Measurements from ENCODE around the gene LBP. TPM values are rescaled to one million over a fixed set of nuclear protein-coding genes. Genes with fewer than 3 reads are reported as not detected.

LBP gene
- total RNA-seq, 1 experiment from 2014 or later = 0.15 TPM

DNA sequence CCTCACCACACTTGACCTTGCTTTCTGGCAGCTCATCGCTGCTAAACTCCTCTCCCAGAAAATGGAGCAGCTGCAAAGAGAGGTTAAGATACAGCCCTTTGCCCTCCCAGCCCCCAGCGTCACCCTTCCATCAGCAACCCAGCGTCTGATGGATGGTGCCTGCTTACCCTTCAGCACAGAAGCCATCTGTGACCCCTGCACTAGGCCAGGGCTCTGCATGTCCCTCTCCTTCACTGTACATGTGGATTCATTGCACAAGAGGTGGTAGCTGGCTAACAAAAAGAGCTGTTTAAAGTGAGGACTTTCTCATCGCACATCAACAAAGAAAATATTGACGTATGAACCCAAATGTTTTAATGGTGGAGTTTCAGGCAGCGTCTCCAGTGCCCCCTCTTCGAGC is 12.3 kb downstream of the LBP start:
- in situ Hi-C loops (cut with HindIII; ENCODE audit: low pct_unique_long_range_greater_than_20kb, low sequenced_read_pairs) (no loop called here), intact Hi-C loops (cut with micrococcal nuclease; ENCODE audit: unreplicated experiment) (no loop called here)
- Histone ChIP-seq H3K27me3 (ENCODE audit: control insufficient read depth, insufficient read depth, low read length) (no peaks in the 10 kb centered on the region), H3K4me1 (ENCODE audit: control insufficient read depth, insufficient read depth, low read length) (no peaks in the 10 kb centered on the region), H3K27ac (ENCODE audit: low read length) (no peak overlapping the region), H3K4me3 (ENCODE audit: low read depth in 2 of 2, low read length in 2 of 2) (no peak overlapping the region), H3K36me3 (ENCODE audit: control insufficient read depth, insufficient read depth, low read length) (no peaks in the 10 kb centered on the region), H3K9me3 (ENCODE audit: control insufficient read depth, insufficient read depth, low read depth, low read length) (no peaks in the 10 kb centered on the region)
- no peak for TF ChIP-seq SIN3A (IDR thresholded peaks at IDR 0.05; ENCODE audit: borderline replicate concordance, insufficient read depth, low read depth, low read length)
- TF ChIP-seq POLR2AphosphoS5 (IDR thresholded peaks at IDR 0.05; ENCODE audit: low read depth, low read length) = no peak
- TF ChIP-seq, protein P1, sequence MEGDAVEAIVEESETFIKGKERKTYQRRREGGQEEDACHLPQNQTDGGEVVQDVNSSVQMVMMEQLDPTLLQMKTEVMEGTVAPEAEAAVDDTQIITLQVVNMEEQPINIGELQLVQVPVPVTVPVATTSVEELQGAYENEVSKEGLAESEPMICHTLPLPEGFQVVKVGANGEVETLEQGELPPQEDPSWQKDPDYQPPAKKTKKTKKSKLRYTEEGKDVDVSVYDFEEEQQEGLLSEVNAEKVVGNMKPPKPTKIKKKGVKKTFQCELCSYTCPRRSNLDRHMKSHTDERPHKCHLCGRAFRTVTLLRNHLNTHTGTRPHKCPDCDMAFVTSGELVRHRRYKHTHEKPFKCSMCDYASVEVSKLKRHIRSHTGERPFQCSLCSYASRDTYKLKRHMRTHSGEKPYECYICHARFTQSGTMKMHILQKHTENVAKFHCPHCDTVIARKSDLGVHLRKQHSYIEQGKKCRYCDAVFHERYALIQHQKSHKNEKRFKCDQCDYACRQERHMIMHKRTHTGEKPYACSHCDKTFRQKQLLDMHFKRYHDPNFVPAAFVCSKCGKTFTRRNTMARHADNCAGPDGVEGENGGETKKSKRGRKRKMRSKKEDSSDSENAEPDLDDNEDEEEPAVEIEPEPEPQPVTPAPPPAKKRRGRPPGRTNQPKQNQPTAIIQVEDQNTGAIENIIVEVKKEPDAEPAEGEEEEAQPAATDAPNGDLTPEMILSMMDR (IDR thresholded peaks at IDR 0.05) = no peak
- TF ChIP-seq, protein P2, sequence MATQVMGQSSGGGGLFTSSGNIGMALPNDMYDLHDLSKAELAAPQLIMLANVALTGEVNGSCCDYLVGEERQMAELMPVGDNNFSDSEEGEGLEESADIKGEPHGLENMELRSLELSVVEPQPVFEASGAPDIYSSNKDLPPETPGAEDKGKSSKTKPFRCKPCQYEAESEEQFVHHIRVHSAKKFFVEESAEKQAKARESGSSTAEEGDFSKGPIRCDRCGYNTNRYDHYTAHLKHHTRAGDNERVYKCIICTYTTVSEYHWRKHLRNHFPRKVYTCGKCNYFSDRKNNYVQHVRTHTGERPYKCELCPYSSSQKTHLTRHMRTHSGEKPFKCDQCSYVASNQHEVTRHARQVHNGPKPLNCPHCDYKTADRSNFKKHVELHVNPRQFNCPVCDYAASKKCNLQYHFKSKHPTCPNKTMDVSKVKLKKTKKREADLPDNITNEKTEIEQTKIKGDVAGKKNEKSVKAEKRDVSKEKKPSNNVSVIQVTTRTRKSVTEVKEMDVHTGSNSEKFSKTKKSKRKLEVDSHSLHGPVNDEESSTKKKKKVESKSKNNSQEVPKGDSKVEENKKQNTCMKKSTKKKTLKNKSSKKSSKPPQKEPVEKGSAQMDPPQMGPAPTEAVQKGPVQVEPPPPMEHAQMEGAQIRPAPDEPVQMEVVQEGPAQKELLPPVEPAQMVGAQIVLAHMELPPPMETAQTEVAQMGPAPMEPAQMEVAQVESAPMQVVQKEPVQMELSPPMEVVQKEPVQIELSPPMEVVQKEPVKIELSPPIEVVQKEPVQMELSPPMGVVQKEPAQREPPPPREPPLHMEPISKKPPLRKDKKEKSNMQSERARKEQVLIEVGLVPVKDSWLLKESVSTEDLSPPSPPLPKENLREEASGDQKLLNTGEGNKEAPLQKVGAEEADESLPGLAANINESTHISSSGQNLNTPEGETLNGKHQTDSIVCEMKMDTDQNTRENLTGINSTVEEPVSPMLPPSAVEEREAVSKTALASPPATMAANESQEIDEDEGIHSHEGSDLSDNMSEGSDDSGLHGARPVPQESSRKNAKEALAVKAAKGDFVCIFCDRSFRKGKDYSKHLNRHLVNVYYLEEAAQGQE (IDR thresholded peaks at IDR 0.05; ENCODE audit: insufficient read depth in 1 of 2, low read depth in 2 of 2, low read length in 1 of 2) = no peak
- no peak for TF ChIP-seq TCF7L2 (IDR thresholded peaks at IDR 0.05; ENCODE audit: low read depth, low read length)
- ChIA-PET POLR2A (no interaction called here), CTCF (no interaction called here)
- no TSS peak for BruUV-seq (replicated peaks)
- ATAC-seq (no peak), DNase-seq (ENCODE audit: low read depth, low spot score) (no peak)

DNA sequence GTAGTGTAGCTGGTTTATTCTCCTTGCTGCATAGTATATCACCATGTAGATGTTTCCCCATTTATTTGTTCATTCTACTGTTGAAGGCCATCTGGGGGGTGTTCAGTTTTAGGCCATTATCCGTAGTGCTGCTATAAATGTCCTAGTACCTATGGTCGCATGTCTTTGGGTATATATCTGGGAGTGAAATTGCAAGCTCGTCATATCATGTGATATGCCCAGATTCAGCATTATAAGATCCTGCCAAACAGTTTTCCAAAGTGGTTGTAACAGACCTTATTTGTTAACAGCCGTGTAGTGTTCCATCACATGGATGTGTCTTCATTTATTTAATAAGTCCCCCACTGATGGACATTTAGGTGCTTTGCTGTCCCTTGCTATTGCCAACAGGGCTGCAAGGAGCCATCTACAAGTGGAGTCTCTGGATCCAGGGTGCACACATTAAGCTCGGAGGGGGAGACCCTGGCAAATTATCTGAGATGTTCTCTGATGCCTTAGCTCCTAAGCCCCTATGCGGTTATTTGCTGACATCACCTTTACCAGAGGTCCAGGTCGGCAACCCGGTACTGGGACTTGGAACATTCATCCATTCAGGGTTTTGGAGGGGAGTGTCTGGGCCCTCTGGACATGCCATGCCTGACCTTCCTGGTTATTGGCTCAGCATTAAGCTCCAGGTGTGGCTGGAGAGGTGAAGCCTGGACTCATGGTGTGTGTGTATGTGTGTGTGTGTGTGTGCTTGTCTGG is 16.9 kb downstream of the LBP start:
- BruUV-seq (replicated peaks) = no TSS peak
- DNase-seq (ENCODE audit: low read depth, low spot score) = no peak

More for the DNA sequence above, 16.9 kb downstream of the LBP start:
- Histone ChIP-seq H3K27me3 (ENCODE audit: control insufficient read depth, insufficient read depth, low read length) (no peaks in the 10 kb centered on the region), H3K4me1 (ENCODE audit: control insufficient read depth, insufficient read depth, low read length) (no peaks in the 10 kb centered on the region), H3K4me3 (ENCODE audit: low read depth in 2 of 2, low read length in 2 of 2) (no peak overlapping the region), H3K9me3 (ENCODE audit: control insufficient read depth, insufficient read depth, low read depth, low read length) (no peaks in the 10 kb centered on the region), H3K27ac (ENCODE audit: low read length) (no peak overlapping the region), H3K36me3 (ENCODE audit: control insufficient read depth, insufficient read depth, low read length) (no peaks in the 10 kb centered on the region)
- ChIA-PET CTCF (no interaction called here), POLR2A (no interaction called here)
- TF ChIP-seq POLR2AphosphoS5 (IDR thresholded peaks at IDR 0.05; ENCODE audit: low read depth, low read length) (no peak), TCF7L2 (IDR thresholded peaks at IDR 0.05; ENCODE audit: low read depth, low read length) (no peak), SIN3A (IDR thresholded peaks at IDR 0.05; ENCODE audit: borderline replicate concordance, insufficient read depth, low read depth, low read length) (no peak)
- TF ChIP-seq, protein P2 (IDR thresholded peaks at IDR 0.05; ENCODE audit: insufficient read depth in 1 of 2, low read depth in 2 of 2, low read length in 1 of 2) = no peak
- TF ChIP-seq, protein P1 (IDR thresholded peaks at IDR 0.05) = no peak
- intact Hi-C loops (cut with micrococcal nuclease; ENCODE audit: unreplicated experiment) = no loop called here
- no peak for ATAC-seq
- in situ Hi-C loops (cut with HindIII; ENCODE audit: low pct_unique_long_range_greater_than_20kb, low sequenced_read_pairs) = no loop called here
